KBM-7 (cell line): ENCODE data around the gene ZNF789.
"Not testable (repeated sequence)": the region's sequence is repeated elsewhere in the genome, so short reads cannot be mapped to it uniquely, and the experiment has no call there.

ENCODE experiments used
- DNase-seq: peaks from one replicate; pipeline ENCODE4 v3.0.0-alpha.2; 2015
- in situ Hi-C: fragments of 300-500 bp; cut with MboI; formaldehyde crosslinking; loops from 2 replicates; pipeline ENCODE4 v1.14.3; 2020; ENCODE audit warnings: low sequenced_read_pairs, low pct_unique_long_range_greater_than_20kb, mixed read lengths

Gene ZNF789

GRCh38 chr7:99499721-99500636 lies 27.3 kb downstream of the ZNF789 start, which contains the start of gene ZNF394:
Gene ZNF394 (minus strand): TSS chr7:99500281. CDS start chr7:99500093, 188 bp downstream.
- peak; percentile 90 for DNase-seq
- in situ Hi-C loops, result no loop called here

GRCh38 chr7:99500637-99501009 lies 27.9 kb downstream of the ZNF789 start:
- in situ Hi-C loops, result no loop called here

GRCh38 chr7:99501236-99501635 lies 28.5 kb downstream of the ZNF789 start:
- DNase-seq, result peak; percentile 23
- in situ Hi-C loops, result not testable (repeated sequence)

More at GRCh38 chr7:99500637-99501009, 27.9 kb downstream of the ZNF789 start:
- no peak for DNase-seq

- in situ Hi-C loops, result no loop called here
- no peak for DNase-seq
Observed at GRCh38 chr7:99504281-99504602, 31.6 kb downstream of the ZNF789 start.

- DNase-seq, result peak; percentile 98
- in situ Hi-C loops, result no loop called here
Observed at GRCh38 chr7:99504603-99505323, 32.1 kb downstream of the ZNF789 start, which contains the start of gene ZKSCAN5. Gene ZKSCAN5 (plus strand): TSS chr7:99504662. CDS start chr7:99506045, 1,383 bp downstream.

GRCh38 chr7:99505324-99505662 lies 32.6 kb downstream of the ZNF789 start:
- in situ Hi-C loops, result no loop called here
- no peak for DNase-seq

GRCh38 chr7:99514050-99514449 lies 41.4 kb downstream of the ZNF789 start:
- DNase-seq, result no peak
- in situ Hi-C loops, result no loop called here

- in situ Hi-C loops, result no loop called here
- no peak for DNase-seq
Observed at GRCh38 chr7:99521399-99521798, 48.7 kb downstream of the ZNF789 start.

- peak; percentile 33 for DNase-seq
- in situ Hi-C loops, result no loop called here
Observed at GRCh38 chr7:99525713-99526440, 53.2 kb downstream of the ZNF789 start.

GRCh38 chr7:99531354-99531765 lies 58.7 kb downstream of the ZNF789 start:
- in situ Hi-C loops, result no loop called here

GRCh38 chr7:99535667-99536066 lies 63.0 kb downstream of the ZNF789 start:
- in situ Hi-C loops, result no loop called here
- DNase-seq, result no peak

More at GRCh38 chr7:99531354-99531765, 58.7 kb downstream of the ZNF789 start:
- no peak for DNase-seq
